8988T (cell line): Measurements from ENCODE around the gene FABP1.

Source experiments
- DNase-seq: peaks from one replicate; pipeline ENCODE4 v3.0.0; 2011

Gene FABP1

DNA sequence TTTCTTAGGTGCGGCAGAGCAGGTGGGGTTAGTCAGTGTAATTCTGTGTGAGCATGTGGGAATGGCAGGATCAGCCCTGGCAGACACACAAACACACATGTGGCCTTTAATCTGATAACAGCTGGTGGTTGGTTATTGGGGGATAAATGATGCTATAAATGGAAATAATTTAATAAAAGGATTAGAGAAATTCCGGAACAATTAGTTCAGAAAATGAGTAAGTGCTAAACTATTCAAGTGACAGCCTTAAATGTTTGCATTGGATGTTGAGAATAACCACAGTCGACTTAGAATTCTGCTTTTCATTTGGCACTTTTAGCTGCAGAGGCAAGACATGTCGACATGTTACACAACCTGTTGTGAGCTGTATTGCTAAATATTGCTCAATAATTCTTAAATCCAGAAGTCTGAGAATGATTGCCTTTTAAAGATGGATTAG, 53.0 kb downstream of the FABP1 start:
- no peak for DNase-seq

DNA sequence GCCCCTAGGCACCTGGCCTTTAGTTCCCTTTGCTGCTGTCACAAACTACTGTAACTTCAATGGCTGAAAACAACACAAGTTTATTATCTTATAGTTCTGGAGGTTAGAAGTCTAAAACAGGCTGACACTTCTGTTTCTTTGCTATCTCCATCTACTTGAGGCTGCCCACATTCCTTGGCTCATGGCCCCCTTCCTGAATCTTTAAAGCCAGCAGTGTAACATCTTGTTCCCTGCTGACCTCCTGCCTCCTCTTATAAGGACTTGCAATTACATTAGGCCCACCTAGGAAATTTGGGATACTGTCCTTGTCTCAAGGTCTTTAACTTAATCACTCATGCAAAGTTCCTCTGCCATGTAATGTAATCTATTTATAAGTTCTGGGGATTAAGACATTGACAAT, 53.7 kb downstream of the FABP1 start:
- no peak for DNase-seq
